Activated CD8-positive, alpha-beta T cell treated with anti-CD3 and anti-CD28 coated beads for 36 hours (primary cell): ENCODE measurements around the gene SYT15. TPM values are rescaled to one million over a fixed set of nuclear protein-coding genes. Genes with fewer than 3 reads are reported as not detected.

ENCODE experiments used
- ATAC-seq: fragments of 200-7000 bp; cut with Tn5 transposase; one replicate; pipeline ENCODE4 v1.10.0; 2021; ENCODE audit warnings: mild to moderate bottlenecking, moderate library complexity
- CTCF ChIA-PET: fragments of 350-600 bp; sonication (Branson Sonifier 250); formaldehyde crosslinking; loops from one replicate; lab custom pipeline; 2021; ENCODE audit warnings: antibody characterized with exemption; lab: Charles Lee
- POLR2A ChIA-PET: fragments of 350-600 bp; sonication (Branson Sonifier 250); formaldehyde crosslinking; loops from one replicate; lab custom pipeline; 2021; ENCODE audit warnings: antibody characterized with exemption; lab: Charles Lee
- DNase-seq: peaks from one replicate; pipeline ENCODE4 v3.0.0-alpha.2; 2020
- H3K27ac Mint-ChIP-seq: one replicate; pipeline ENCODE4 v1.8.0; 2021; ENCODE audit warnings: mild to moderate bottlenecking, mixed read lengths
- H3K27me3 Mint-ChIP-seq: one replicate; pipeline ENCODE4 v1.8.0; 2021; ENCODE audit warnings: mixed read lengths
- H3K36me3 Mint-ChIP-seq: one replicate; pipeline ENCODE4 v1.8.0; 2021; ENCODE audit warnings: low read depth, mixed read lengths
- H3K4me1 Mint-ChIP-seq: one replicate; pipeline ENCODE4 v1.8.0; 2021; ENCODE audit warnings: low read depth, mixed read lengths
- H3K4me3 Mint-ChIP-seq: one replicate; pipeline ENCODE4 v1.8.0; 2021; ENCODE audit warnings: mild to moderate bottlenecking, moderate library complexity, mixed read lengths
- H3K9me3 Mint-ChIP-seq: one replicate; pipeline ENCODE4 v1.8.0; 2021; ENCODE audit warnings: mixed read lengths
- CTCF ChIP-seq: fragments of 200-600 bp; IDR thresholded peaks from one replicate; pipeline ENCODE4 v1.8.0; 2022; ENCODE audit warnings: antibody characterized with exemption, mild to moderate bottlenecking
- intact Hi-C: fragments of 100-400 bp; cut with micrococcal nuclease; formaldehyde crosslinking; loops from one replicate; pipeline ENCODE4 v1.10.0; 2022
- total RNA-seq, 2 experiments: library from RNA; stranded (reverse); gene quantifications; one replicate each; pipeline ENCODE4 v1.2.3, GENCODE V29; 2021

The SYT15 gene
- total RNA-seq, 2 experiments from 2014 or later = 0.59 to 0.98 TPM

- POLR2A ChIA-PET = no interaction called here
- ATAC-seq (no peak), DNase-seq (no peak)
- TF ChIP-seq CTCF = no peak
- CTCF ChIA-PET = no interaction called here
- Mint-ChIP-seq H3K4me1 (no peaks in the 10 kb centered on the region), H3K4me3 (no peak overlapping the region), H3K27ac (no peak overlapping the region), H3K27me3 (peaks cover 31% of the 10 kb centered on the region), H3K36me3 (no peaks in the 10 kb centered on the region), H3K9me3 (no peaks in the 10 kb centered on the region)
- intact Hi-C loops = no loop called here
These were observed 42.1 kb upstream of the SYT15 start for GRCh38 chr10:46536781-46537180.

GRCh38 chr10:46537309-46537708 is 41.6 kb upstream of the SYT15 start:
- ChIA-PET POLR2A (no interaction called here), CTCF (no interaction called here)
- no peaks in the 10 kb centered on the region for H3K9me3 Mint-ChIP-seq
- ATAC-seq = no peak
- no peak overlapping the region for H3K27ac Mint-ChIP-seq
- no peak for DNase-seq
- no peaks in the 10 kb centered on the region for H3K36me3 Mint-ChIP-seq
- H3K4me1 Mint-ChIP-seq = no peaks in the 10 kb centered on the region
- no peak for TF ChIP-seq CTCF
- H3K27me3 Mint-ChIP-seq = peaks cover 34% of the 10 kb centered on the region
- no peak overlapping the region for H3K4me3 Mint-ChIP-seq
- intact Hi-C loops = no loop called here

- peaks cover 40% of the 10 kb centered on the region for H3K27me3 Mint-ChIP-seq
- ChIA-PET POLR2A (no interaction called here), CTCF (no interaction called here)
- H3K27ac Mint-ChIP-seq = no peak overlapping the region
- no peaks in the 10 kb centered on the region for H3K9me3 Mint-ChIP-seq
- no peaks in the 10 kb centered on the region for H3K4me1 Mint-ChIP-seq
- ATAC-seq (no peak), DNase-seq (no peak)
- intact Hi-C loops = no loop called here
- H3K4me3 Mint-ChIP-seq = no peak overlapping the region
- TF ChIP-seq CTCF = no peak
- H3K36me3 Mint-ChIP-seq = no peaks in the 10 kb centered on the region
These were observed 40.8 kb upstream of the SYT15 start for GRCh38 chr10:46538155-46538554.

GRCh38 chr10:46538717-46539426 is 40.1 kb upstream of the SYT15 start:
- Mint-ChIP-seq H3K4me3 (no peak overlapping the region), H3K4me1 (no peaks in the 10 kb centered on the region), H3K36me3 (no peaks in the 10 kb centered on the region), H3K27ac (no peak overlapping the region), H3K27me3 (peaks cover 41% of the 10 kb centered on the region), H3K9me3 (no peaks in the 10 kb centered on the region)
- no peak for ATAC-seq
- no peak for TF ChIP-seq CTCF
- ChIA-PET POLR2A (no interaction called here), CTCF (interaction anchor here (1.1 kb wide), 1 partner anchor 12 kb away, joined by 4 read pairs; no protein-coding TSS in a partner anchor)
- intact Hi-C loops = no loop called here
- DNase-seq = no peak

GRCh38 chr10:46539596-46540411 is 39.1 kb upstream of the SYT15 start:
- H3K4me3 Mint-ChIP-seq = no peak overlapping the region
- CTCF ChIA-PET = interaction anchor here (1.0 to 1.1 kb wide), 2 partner anchors 11 to 15 kb away, joined by 4 read pairs; no protein-coding TSS in a partner anchor

More at GRCh38 chr10:46539596-46540411, 39.1 kb upstream of the SYT15 start:
- no peaks in the 10 kb centered on the region for H3K9me3 Mint-ChIP-seq
- TF ChIP-seq CTCF = no peak
- DNase-seq (peak; percentile 1), ATAC-seq (no peak)
- no peaks in the 10 kb centered on the region for H3K4me1 Mint-ChIP-seq
- H3K36me3 Mint-ChIP-seq = no peaks in the 10 kb centered on the region
- peaks cover 42% of the 10 kb centered on the region for H3K27me3 Mint-ChIP-seq
- POLR2A ChIA-PET = no interaction called here
- H3K27ac Mint-ChIP-seq = no peak overlapping the region
- intact Hi-C loops = no loop called here
